BLaER1 (cell line): ENCODE results near the gene ICA1.
"Not testable (repeated sequence)": the region's sequence is repeated elsewhere in the genome, so short reads cannot be mapped to it uniquely, and the experiment has no call there.

ENCODE experiments used
- H3K27ac ChIP-seq: shearing (Covaris generic); formaldehyde crosslinking; 2 replicates; pipeline ENCODE4 v1.8.1; 2022
- H3K27me3 ChIP-seq: shearing (Covaris generic); formaldehyde crosslinking; 2 replicates; pipeline ENCODE4 v1.8.1; 2022
- H3K36me3 ChIP-seq: shearing (Covaris generic); formaldehyde crosslinking; 2 replicates; pipeline ENCODE4 v1.8.1; 2022
- H3K4me1 ChIP-seq: shearing (Covaris generic); formaldehyde crosslinking; 2 replicates; pipeline ENCODE4 v1.8.1; 2022
- H3K4me2 ChIP-seq: shearing (Covaris generic); formaldehyde crosslinking; 2 replicates; pipeline ENCODE4 v1.8.1; 2022
- H3K4me3 ChIP-seq: shearing (Covaris generic); formaldehyde crosslinking; 2 replicates; pipeline ENCODE4 v1.8.1; 2022
- H3K9ac ChIP-seq: shearing (Covaris generic); formaldehyde crosslinking; 2 replicates; pipeline ENCODE4 v1.8.1; 2022
- H3K9me3 ChIP-seq: shearing (Covaris generic); formaldehyde crosslinking; 2 replicates; pipeline ENCODE4 v1.8.1; 2022
- H4K20me1 ChIP-seq: shearing (Covaris generic); formaldehyde crosslinking; 2 replicates; pipeline ENCODE4 v1.8.1; 2022
- Cebpa-rat ChIP-seq: shearing (Covaris generic); IDR thresholded peaks from 2 replicates; pipeline ENCODE4 v1.8.1; 2022

ICA1 gene

GRCh38 chr7:8086239-8086638, 175.7 kb downstream of the ICA1 start:
- Histone ChIP-seq H3K9ac (no peak overlapping the region), H3K27me3 (no peaks in the 10 kb centered on the region), H3K4me3 (no peak overlapping the region), H4K20me1 (no peaks in the 10 kb centered on the region), H3K4me1 (no peaks in the 10 kb centered on the region), H3K27ac (no peak overlapping the region), H3K9me3 (no peaks in the 10 kb centered on the region), H3K4me2 (no peak overlapping the region), H3K36me3 (peaks cover 25% of the 10 kb centered on the region)
- TF ChIP-seq Cebpa-rat = no peak

GRCh38 chr7:8085420-8085819, 176.5 kb downstream of the ICA1 start:
- no peak overlapping the region for H3K9ac ChIP-seq
- H3K27me3 ChIP-seq = no peaks in the 10 kb centered on the region
- no peak overlapping the region for H3K27ac ChIP-seq
- H3K9me3 ChIP-seq = no peaks in the 10 kb centered on the region
- H3K4me3 ChIP-seq = no peak overlapping the region
- no peak for TF ChIP-seq Cebpa-rat
- H3K4me2 ChIP-seq = no peak overlapping the region
- no peaks in the 10 kb centered on the region for H4K20me1 ChIP-seq
- H3K36me3 ChIP-seq = peaks cover 30% of the 10 kb centered on the region
- no peaks in the 10 kb centered on the region for H3K4me1 ChIP-seq

GRCh38 chr7:8084836-8085235, 177.1 kb downstream of the ICA1 start:
- Histone ChIP-seq H3K27ac (no peak overlapping the region), H4K20me1 (no peaks in the 10 kb centered on the region)

GRCh38 chr7:8082762-8083161, 179.2 kb downstream of the ICA1 start:
- no peak for TF ChIP-seq Cebpa-rat
- H3K27me3 ChIP-seq = no peaks in the 10 kb centered on the region
- H3K4me1 ChIP-seq = no peaks in the 10 kb centered on the region
- no peak overlapping the region for H3K4me3 ChIP-seq
- peaks cover 30% of the 10 kb centered on the region for H3K36me3 ChIP-seq
- no peak overlapping the region for H3K27ac ChIP-seq
- H3K4me2 ChIP-seq = no peak overlapping the region
- H3K9ac ChIP-seq = no peak overlapping the region
- H4K20me1 ChIP-seq = no peaks in the 10 kb centered on the region
- H3K9me3 ChIP-seq = no peaks in the 10 kb centered on the region

More at GRCh38 chr7:8084836-8085235, 177.1 kb downstream of the ICA1 start:
- Histone ChIP-seq H3K27me3 (no peaks in the 10 kb centered on the region), H3K36me3 (peaks cover 30% of the 10 kb centered on the region), H3K4me1 (no peaks in the 10 kb centered on the region), H3K4me3 (no peak overlapping the region), H3K9me3 (no peaks in the 10 kb centered on the region), H3K4me2 (no peak overlapping the region), H3K9ac (no peak overlapping the region)
- no peak for TF ChIP-seq Cebpa-rat

- Histone ChIP-seq H4K20me1 (no peaks in the 10 kb centered on the region), H3K4me2 (no peak overlapping the region), H3K4me1 (no peaks in the 10 kb centered on the region), H3K9me3 (no peaks in the 10 kb centered on the region), H3K27me3 (no peaks in the 10 kb centered on the region), H3K4me3 (no peak overlapping the region), H3K9ac (no peak overlapping the region), H3K27ac (no peak overlapping the region), H3K36me3 (peaks cover 15% of the 10 kb centered on the region)
- TF ChIP-seq Cebpa-rat = no peak
These were observed 183.5 kb downstream of the ICA1 start for GRCh38 chr7:8078418-8078817.

GRCh38 chr7:8070451-8071180, 191.4 kb downstream of the ICA1 start:
- Histone ChIP-seq H3K27ac (no peak overlapping the region), H3K27me3 (no peaks in the 10 kb centered on the region), H3K4me1 (no peaks in the 10 kb centered on the region), H3K4me2 (no peak overlapping the region), H3K9ac (no peak overlapping the region), H3K4me3 (no peak overlapping the region), H4K20me1 (no peaks in the 10 kb centered on the region), H3K9me3 (no peaks in the 10 kb centered on the region; the same call in 1 of the 2 replicates), H3K36me3 (peaks cover 50% of the 10 kb centered on the region)
- no peak for TF ChIP-seq Cebpa-rat

- no peaks in the 10 kb centered on the region for H4K20me1 ChIP-seq
- no peak overlapping the region for H3K4me3 ChIP-seq
- peaks cover 58% of the 10 kb centered on the region for H3K36me3 ChIP-seq
- H3K27me3 ChIP-seq = no peaks in the 10 kb centered on the region
- no peak overlapping the region for H3K27ac ChIP-seq
- no peak overlapping the region for H3K4me2 ChIP-seq
- H3K9me3 ChIP-seq = peaks cover 6% of the 10 kb centered on the region; the same call in 1 of the 2 replicates
- no peak overlapping the region for H3K9ac ChIP-seq
- H3K4me1 ChIP-seq = no peaks in the 10 kb centered on the region
- no peak for TF ChIP-seq Cebpa-rat
These were observed 192.9 kb downstream of the ICA1 start for GRCh38 chr7:8068892-8069686.

GRCh38 chr7:8065356-8065813, 196.6 kb downstream of the ICA1 start:
- TF ChIP-seq Cebpa-rat = no peak
- Histone ChIP-seq H3K9ac (no peak overlapping the region), H4K20me1 (no peaks in the 10 kb centered on the region), H3K36me3 (peaks cover 72% of the 10 kb centered on the region), H3K27me3 (no peaks in the 10 kb centered on the region), H3K27ac (no peak overlapping the region), H3K4me1 (no peaks in the 10 kb centered on the region), H3K4me3 (no peak overlapping the region), H3K4me2 (no peak overlapping the region), H3K9me3 (peaks cover 20% of the 10 kb centered on the region)

- Histone ChIP-seq H3K27ac (no peak overlapping the region), H3K4me2 (no peak overlapping the region), H3K9me3 (peaks cover 20% of the 10 kb centered on the region), H3K9ac (no peak overlapping the region), H3K4me3 (no peak overlapping the region), H3K27me3 (no peaks in the 10 kb centered on the region), H3K4me1 (no peaks in the 10 kb centered on the region), H3K36me3 (peaks cover 77% of the 10 kb centered on the region), H4K20me1 (no peaks in the 10 kb centered on the region)
- no peak for TF ChIP-seq Cebpa-rat
These were observed 197.1 kb downstream of the ICA1 start for GRCh38 chr7:8064828-8065227.

GRCh38 chr7:8063706-8064297, 198.2 kb downstream of the ICA1 start:
- H3K4me1 ChIP-seq = no peaks in the 10 kb centered on the region
- H4K20me1 ChIP-seq = no peaks in the 10 kb centered on the region
- peaks cover 70% of the 10 kb centered on the region for H3K36me3 ChIP-seq
- no peaks in the 10 kb centered on the region for H3K27me3 ChIP-seq
- H3K9ac ChIP-seq = no peak overlapping the region
- no peak overlapping the region for H3K27ac ChIP-seq
- no peak overlapping the region for H3K4me3 ChIP-seq
- H3K9me3 ChIP-seq = peaks cover 20% of the 10 kb centered on the region
- H3K4me2 ChIP-seq = no peak overlapping the region
- TF ChIP-seq Cebpa-rat = no peak

GRCh38 chr7:8063300-8063699, 198.7 kb downstream of the ICA1 start:
- not testable (repeated sequence) for H3K27ac ChIP-seq, H4K20me1 ChIP-seq, H3K27me3 ChIP-seq, H3K4me1 ChIP-seq, H3K4me3 ChIP-seq, H3K4me2 ChIP-seq, H3K9ac ChIP-seq
- Histone ChIP-seq H3K36me3 (peaks cover 65% of the 10 kb centered on the region), H3K9me3 (peaks cover 20% of the 10 kb centered on the region)
